A549 (cell line): Measurements from ENCODE around the gene BMI1. TPM values are rescaled to one million over a fixed set of nuclear protein-coding genes. Genes with fewer than 3 reads are reported as not detected.

ENCODE experiments used
- ATAC-seq, 2 experiments: fragments of 200-7000 bp in 1 of 2; fragments of >200 bp in 1 of 2; cut with Nextera tagmentation in 1 of 2; cut with Tn5 transposase in 1 of 2; 3 replicates each; pipeline versions ENCODE4 v1.8.0 to v1.9.1; 2018 to 2020; ENCODE audit warnings: mild to moderate bottlenecking in 1 of 2, moderate library complexity in 1 of 2
- CTCF ChIA-PET: fragments of 300-600 bp; sonication (Branson Sonifier 250); formaldehyde crosslinking; extraction: SDS; loops from one replicate; lab custom pipeline; 2021; ENCODE audit warnings: antibody characterized with exemption, inconsistent platforms; lab: Yijun Ruan, JAX
- POLR2A ChIA-PET: fragments of 350-600 bp; formaldehyde crosslinking; extraction: SDS; loops from one replicate; lab custom pipeline; 2021; ENCODE audit warnings: antibody characterized with exemption, inconsistent platforms; lab: Yijun Ruan, JAX
- DNase-seq, 2 experiments: peaks; one replicate each; pipeline versions ENCODE4 v3.0.0 to v3.0.0-alpha.2; 2011 to 2016; ENCODE audit warnings: low read depth in 1 of 2, low spot score in 1 of 2
- FAIRE-seq: peaks from 2 replicates; lab custom pipeline; 2011; peaks lifted over from hg19 to GRCh38; lab: Jason Lieb, UNC
- H3K27ac ChIP-seq, 2 experiments: fragments of >200 bp; sonication (Bioruptor Twin); formaldehyde crosslinking; 3 replicates each; pipeline ENCODE4 v1.5.1; 2016 to 2017
- H3K4me1 ChIP-seq: fragments of >200 bp; sonication (Bioruptor Twin); formaldehyde crosslinking; 3 replicates; pipeline ENCODE4 v1.6.1; 2016
- H3K4me2 ChIP-seq: fragments of >200 bp; sonication (Bioruptor Twin); formaldehyde crosslinking; 3 replicates; pipeline ENCODE4 v1.6.1; 2016
- H3K4me3 ChIP-seq: fragments of >200 bp; sonication (Bioruptor Twin); formaldehyde crosslinking; 3 replicates; pipeline ENCODE4 v1.5.1; 2016
- H3K9me3 ChIP-seq: fragments of >200 bp; sonication (Bioruptor Twin); formaldehyde crosslinking; 3 replicates; pipeline ENCODE4 v1.6.1; 2016
- CBX8 ChIP-seq: fragments of 200-600 bp; sonication (generic); IDR thresholded peaks from 2 replicates; pipeline ENCODE4 v1.6.1; 2016
- CEBPB ChIP-seq, 2 experiments: fragments of >200 bp in 1 of 2; sonication (Bioruptor Twin) in 1 of 2; formaldehyde crosslinking in 1 of 2; IDR thresholded peaks; 2 replicates each; pipeline ENCODE4 v1.6.1; 2012 to 2016
- EP300 ChIP-seq, 2 experiments: fragments of >200 bp; sonication (Bioruptor Twin); formaldehyde crosslinking; IDR thresholded peaks; 2 replicates in 1 of 2; 3 replicates in 1 of 2; pipeline ENCODE4 v1.6.1; 2016 to 2017
- FOSL2 ChIP-seq, 2 experiments: fragments of 450-650 bp in 1 of 2; fragments of >200 bp in 1 of 2; sonication (Bioruptor Twin) in 1 of 2; formaldehyde crosslinking; IDR thresholded peaks; 2 replicates each; pipeline versions ENCODE4 v1.5.0 to v1.6.1; 2016 to 2020; ENCODE audit warnings: mild to moderate bottlenecking in 1 of 2, moderate library complexity in 1 of 2
- FOXS1 ChIP-seq: fragments of 250-450 bp; sonication (Bioruptor Pico); IDR thresholded peaks from 2 replicates; pipeline ENCODE4 v1.5.0; 2020; ENCODE audit warnings: mild to moderate bottlenecking, moderate library complexity
- GATA3 ChIP-seq: IDR thresholded peaks from 2 replicates; pipeline ENCODE4 v1.6.1; 2012; ENCODE audit warnings: borderline replicate concordance
- JUN ChIP-seq, 2 experiments: fragments of >200 bp; sonication (Bioruptor Twin); formaldehyde crosslinking; IDR thresholded peaks; 2 replicates in 1 of 2; 3 replicates in 1 of 2; pipeline ENCODE4 v1.6.1; 2016 to 2017
- JUNB ChIP-seq: fragments of >200 bp; sonication (Bioruptor Twin); formaldehyde crosslinking; IDR thresholded peaks from 2 replicates; pipeline ENCODE4 v1.6.1; 2016
- MAFK ChIP-seq: fragments of 450-650 bp; IDR thresholded peaks from 2 replicates; pipeline ENCODE4 v1.6.1; 2014; ENCODE audit not compliant: partially characterized antibody
- PBX3 ChIP-seq: IDR thresholded peaks from 2 replicates; pipeline ENCODE4 v1.6.1; 2012
- PHF8 ChIP-seq: fragments of 200-600 bp; sonication (generic); IDR thresholded peaks from 2 replicates; pipeline ENCODE4 v1.6.1; 2016; ENCODE audit warnings: low read depth, mild to moderate bottlenecking, antibody characterized with exemption, moderate library complexity, borderline replicate concordance
- POLR2A ChIP-seq: IDR thresholded peaks from 2 replicates; pipeline ENCODE4 v1.6.1; 2012; ENCODE audit warnings: mild to moderate bottlenecking, low read length
- POLR2AphosphoS2 ChIP-seq: conservative IDR thresholded peaks from 2 replicates; pipeline ENCODE4 v1.6.1; 2012; ENCODE audit warnings: low read length, improper control_type of control experiment, inconsistent platforms
- RAD21 ChIP-seq, 2 experiments: fragments of >200 bp in 1 of 2; sonication (Bioruptor Twin) in 1 of 2; formaldehyde crosslinking in 1 of 2; IDR thresholded peaks in 1 of 2; conservative IDR thresholded peaks in 1 of 2; 2 replicates in 1 of 2; 3 replicates in 1 of 2; pipeline ENCODE4 v1.6.1; 2012 to 2018; ENCODE audit warnings: inconsistent platforms in 1 of 2
- RARB ChIP-seq: fragments of 250-450 bp; sonication (Bioruptor Pico); IDR thresholded peaks from 2 replicates; pipeline ENCODE4 v1.8.0; 2021; ENCODE audit warnings: mild to moderate bottlenecking, moderate library complexity
- RCOR1 ChIP-seq: fragments of 150-350 bp; IDR thresholded peaks from 2 replicates; pipeline ENCODE4 v1.6.1; 2014; ENCODE audit warnings: antibody characterized with exemption, low read length, low read depth
- RNF2 ChIP-seq: fragments of 200-600 bp; sonication (generic); IDR thresholded peaks from 2 replicates; pipeline ENCODE4 v1.6.1; 2016; ENCODE audit warnings: low read depth, mild to moderate bottlenecking, antibody characterized with exemption, moderate library complexity, borderline replicate concordance
- SREBF2 ChIP-seq: fragments of 450-650 bp; IDR thresholded peaks from 2 replicates; pipeline ENCODE4 v1.6.1; 2014; ENCODE audit warnings: mild to moderate bottlenecking, moderate library complexity
- TFCP2L1 ChIP-seq: fragments of 250-450 bp; sonication (Bioruptor Pico); IDR thresholded peaks from 2 replicates; pipeline ENCODE4 v1.5.0; 2021; ENCODE audit warnings: mild to moderate bottlenecking
- ZC3H11A ChIP-seq: fragments of 450-650 bp; IDR thresholded peaks from 2 replicates; pipeline ENCODE4 v1.6.1; 2014; ENCODE audit warnings: antibody characterized with exemption, mild to moderate bottlenecking
- ZFP36 ChIP-seq: fragments of 450-650 bp; IDR thresholded peaks from 2 replicates; pipeline ENCODE4 v1.6.1; 2014; ENCODE audit warnings: borderline replicate concordance; ENCODE audit not compliant: partially characterized antibody
- ZNF302 ChIP-seq: fragments of 250-450 bp; sonication (Bioruptor Pico); IDR thresholded peaks from 2 replicates; pipeline ENCODE4 v1.9.0; 2021; ENCODE audit warnings: inconsistent platforms, mild to moderate bottlenecking, moderate library complexity
- ZSCAN20 ChIP-seq: fragments of 250-450 bp; sonication (Bioruptor Pico); IDR thresholded peaks from 2 replicates; pipeline ENCODE4 v1.8.0; 2022; ENCODE audit warnings: mild to moderate bottlenecking, moderate library complexity
- WGBS: methylation state at CpG from one replicate; pipeline ENCODE4 v1.1.6; 2017; ENCODE audit errors: missing lambda C conversion rate; 5-methylcytosine and 5-hydroxymethylcytosine counted together
- polyA plus RNA-seq, 4 experiments: library from polyadenylated mRNA; depleted of rRNA in 3 of 4; stranded (reverse); fragments of >200 nt; fragmentation: RNase III in 1 of 4; extraction: RNeasy Plus Mini Kit Qiagen cat#74134 plus additional on column Dnase treatment in 1 of 4; gene quantifications; 2 replicates in 3 of 4; 3 replicates in 1 of 4; pipeline ENCODE4 v1.2.3, GENCODE V29; 2011 to 2017
- TF ChIP-seq, protein P1 (sequence below): IDR thresholded peaks from 2 replicates; pipeline ENCODE4 v1.6.1; 2012; ENCODE audit warnings: low read depth, borderline replicate concordance

Gene BMI1
- polyA plus RNA-seq, 2 of the 4 experiments (the other 2 are of a cell fraction) = 44.4 to 77.3 TPM

GRCh38 chr10:22319547-22319979 is 1.3 kb upstream of the BMI1 start:
- ChIA-PET POLR2A (interaction anchor here (1.3 kb wide), 1 partner anchor 21 kb away, joined by 5 read pairs; no protein-coding TSS in a partner anchor), CTCF (no interaction called here)
- ATAC-seq (no peak), DNase-seq (no peak), FAIRE-seq (no peak)
- Histone ChIP-seq H3K4me2 (peak overlapping the region; percentile 76), H3K27ac (no peak overlapping the region; a peak in 1 of 6 replicates), H3K4me1 (peaks cover 32% of the 10 kb centered on the region), H3K4me3 (no peak overlapping the region; the same call in 1 of the 3 replicates), H3K9me3 (no peaks in the 10 kb centered on the region)
- 0 out of 2 replicates have a peak, but pooled peaks have one; percentile 12 for TF ChIP-seq RNF2
- no peak for TF ChIP-seq ZNF302
- 92% methylated on average over 10 of the region's 10 CpGs for WGBS

DNA sequence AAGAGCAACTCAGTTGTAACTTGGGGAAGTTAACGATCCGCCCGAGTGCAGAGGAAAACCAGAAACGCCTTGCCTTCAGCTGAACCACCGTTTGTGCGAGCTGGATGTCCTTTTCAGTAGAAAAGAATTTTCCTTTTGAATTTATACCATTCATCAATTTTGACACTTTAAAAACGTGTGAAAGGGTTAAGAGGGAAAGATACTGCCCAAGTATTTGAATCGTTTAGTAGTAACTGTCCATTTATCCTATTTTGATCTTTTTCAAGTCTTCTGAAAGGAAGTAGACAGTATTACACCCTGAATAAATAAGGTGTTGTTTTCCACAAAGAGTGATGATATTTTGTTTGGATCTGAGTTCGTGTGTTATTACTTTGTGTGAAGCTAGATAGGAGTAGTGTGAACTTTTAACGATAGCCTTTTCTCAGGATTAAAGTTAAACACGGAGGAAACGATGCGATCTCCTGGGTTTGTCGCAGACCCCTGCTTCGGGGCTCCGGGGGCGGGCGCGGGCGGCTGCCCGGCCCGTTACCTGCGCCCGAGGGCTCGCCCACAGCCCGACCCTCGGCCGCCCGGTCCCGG is 830 bp upstream of the BMI1 start:
- FAIRE-seq (no peak), ATAC-seq (no peak), DNase-seq (no peak)
- peak overlapping the region; percentile 76 for H3K4me2 ChIP-seq
- H3K4me1 ChIP-seq = peaks cover 33% of the 10 kb centered on the region
- POLR2A ChIA-PET = interaction anchor here (1.3 kb wide), 1 partner anchor 20 kb away, joined by 5 read pairs; no protein-coding TSS in a partner anchor
- 35% methylated on average over 14 of the region's 30 CpGs for WGBS
- peak overlapping the region; percentile 89 to 91 for H3K27ac ChIP-seq
- peak overlapping the region; percentile 83 for H3K4me3 ChIP-seq
- CTCF ChIA-PET = no interaction called here
- TF ChIP-seq FOSL2 (IDR thresholded peaks at IDR 0.05) (no peak), FOSL2 (CRISPR knock-in tag; IDR thresholded peaks at IDR 0.05) (no peak), RNF2 (peak; percentile 19; the same call in 1 of the 2 replicates)
- no peaks in the 10 kb centered on the region for H3K9me3 ChIP-seq

DNA sequence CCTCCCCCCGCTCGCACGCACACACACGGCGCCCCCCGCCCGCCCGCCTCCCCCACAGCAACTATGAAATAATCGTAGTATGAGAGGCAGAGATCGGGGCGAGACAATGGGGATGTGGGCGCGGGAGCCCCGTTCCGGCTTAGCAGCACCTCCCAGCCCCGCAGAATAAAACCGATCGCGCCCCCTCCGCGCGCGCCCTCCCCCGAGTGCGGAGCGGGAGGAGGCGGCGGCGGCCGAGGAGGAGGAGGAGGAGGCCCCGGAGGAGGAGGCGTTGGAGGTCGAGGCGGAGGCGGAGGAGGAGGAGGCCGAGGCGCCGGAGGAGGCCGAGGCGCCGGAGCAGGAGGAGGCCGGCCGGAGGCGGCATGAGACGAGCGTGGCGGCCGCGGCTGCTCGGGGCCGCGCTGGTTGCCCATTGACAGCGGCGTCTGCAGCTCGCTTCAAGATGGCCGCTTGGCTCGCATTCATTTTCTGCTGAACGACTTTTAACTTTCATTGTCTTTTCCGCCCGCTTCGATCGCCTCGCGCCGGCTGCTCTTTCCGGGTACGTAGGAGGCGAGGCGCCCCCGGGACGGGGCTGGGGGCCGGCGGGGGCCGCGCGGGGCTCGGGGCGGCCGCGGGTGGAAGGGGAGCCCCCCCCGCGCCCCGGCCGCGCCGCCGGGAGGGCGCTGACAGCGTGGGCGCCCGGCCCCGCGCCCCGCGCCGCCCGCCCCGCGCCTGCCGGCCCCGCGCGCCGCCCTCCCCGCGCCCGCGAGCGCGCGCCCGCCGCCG is 441 bp downstream of the BMI1 start:
- 3% methylated on average over 40 of the region's 114 CpGs for WGBS
- FAIRE-seq (no peak), ATAC-seq (peak; percentile 66 to 78), DNase-seq (peak; percentile 46 to 82)
- TF ChIP-seq PHF8 (peak; percentile 87), JUNB (no peak), JUN (IDR thresholded peaks at IDR 0.05) (peak; percentile 44 to 82; a peak in 2 of 5 replicates), POLR2A (peak; percentile 37; the same call in 1 of the 2 replicates)
- H3K9me3 ChIP-seq = no peaks in the 10 kb centered on the region
- peak overlapping the region; percentile 89 to 91 for H3K27ac ChIP-seq
- peak overlapping the region; percentile 76 for H3K4me2 ChIP-seq
- ChIA-PET CTCF (interaction anchor here (1.5 kb wide), 1 partner anchor 310 kb away, joined by 3 read pairs; no protein-coding TSS in a partner anchor), POLR2A (interaction anchor here (2.0 kb wide), 1 partner anchor 92 kb away, joined by 6 read pairs; no protein-coding TSS in a partner anchor)
- H3K4me3 ChIP-seq = peak overlapping the region; percentile 83
- peaks cover 33% of the 10 kb centered on the region for H3K4me1 ChIP-seq

GRCh38 chr10:22321924-22322640 is 1.2 kb downstream of the BMI1 start:
- whole genome bisulfite sequencing = 2% methylated on average over 24 of the region's 57 CpGs
- 0 out of 6 replicates have a peak, but pooled peaks of 1 of the 2 experiments have one; percentile 17 for ATAC-seq
- FAIRE-seq = no peak
- Histone ChIP-seq H3K4me1 (peaks cover 37% of the 10 kb centered on the region), H3K27ac (peak overlapping the region; percentile 63 to 91), H3K4me3 (peak overlapping the region; percentile 66), H3K4me2 (peak overlapping the region; percentile 75), H3K9me3 (no peaks in the 10 kb centered on the region)
- ChIA-PET POLR2A (interaction anchor here (1.7 to 2.0 kb wide), 2 partner anchors 18 to 93 kb away, joined by 6 to 7 read pairs; no protein-coding TSS in a partner anchor), CTCF (interaction anchor here (1.5 kb wide), 1 partner anchor 311 kb away, joined by 3 read pairs; no protein-coding TSS in a partner anchor)
- DNase-seq = peak; percentile 32 to 34
- TF ChIP-seq GATA3 = no peak
- no peak for TF ChIP-seq SREBF2
- TF ChIP-seq CEBPB (IDR thresholded peaks at IDR 0.05) = no peak
- TF ChIP-seq, protein P1, sequence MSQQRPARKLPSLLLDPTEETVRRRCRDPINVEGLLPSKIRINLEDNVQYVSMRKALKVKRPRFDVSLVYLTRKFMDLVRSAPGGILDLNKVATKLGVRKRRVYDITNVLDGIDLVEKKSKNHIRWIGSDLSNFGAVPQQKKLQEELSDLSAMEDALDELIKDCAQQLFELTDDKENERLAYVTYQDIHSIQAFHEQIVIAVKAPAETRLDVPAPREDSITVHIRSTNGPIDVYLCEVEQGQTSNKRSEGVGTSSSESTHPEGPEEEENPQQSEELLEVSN = no peak
- no peak for TF ChIP-seq ZSCAN20 (CRISPR knock-in tag)
- no peak for TF ChIP-seq POLR2AphosphoS2
- peak; percentile 85 for TF ChIP-seq CBX8
- TF ChIP-seq RNF2 = 0 out of 2 replicates have a peak, but pooled peaks have one; percentile 72
- TF ChIP-seq RCOR1 = no peak
- no peak for TF ChIP-seq RAD21 (conservative IDR thresholded peaks at IDR 0.05 in 1 of 2, IDR thresholded peaks at IDR 0.05 in 1 of 2)
- TF ChIP-seq EP300 (IDR thresholded peaks at IDR 0.05) = no peak
- no peak for TF ChIP-seq ZC3H11A
- no peak for TF ChIP-seq FOXS1 (CRISPR knock-in tag)
- no peak for TF ChIP-seq FOSL2 (IDR thresholded peaks at IDR 0.05)
- TF ChIP-seq FOSL2 (CRISPR knock-in tag; IDR thresholded peaks at IDR 0.05) = no peak
- TF ChIP-seq TFCP2L1 = no peak
- TF ChIP-seq MAFK = no peak
- no peak for TF ChIP-seq RARB (CRISPR knock-in tag)
- TF ChIP-seq ZFP36 = peak; percentile 2
- TF ChIP-seq PBX3 = no peak
